ENCODE results near the gene SAMM50. TPM values are rescaled to one million over a fixed set of nuclear protein-coding genes. Genes with fewer than 3 reads are reported as not detected.

The SAMM50 gene
- total RNA-seq, 1 donor from 2014 or later = 32.7 TPM

- no peak for DNase-seq (ENCODE audit: low read depth in 2 of 2)
These were observed 44.9 kb downstream of the SAMM50 start for GRCh38 chr22:44000123-44000522.

GRCh38 chr22:44001521-44001920, 46.3 kb downstream of the SAMM50 start:
- no peak for DNase-seq (ENCODE audit: low read depth in 2 of 2)

GRCh38 chr22:44002324-44002723, 47.1 kb downstream of the SAMM50 start:
- no peak for DNase-seq (ENCODE audit: low read depth in 2 of 2)

GRCh38 chr22:44002997-44003396, 47.8 kb downstream of the SAMM50 start:
- peak; percentile 20 to 67 for DNase-seq (ENCODE audit: low read depth in 2 of 2)

- peak; percentile 54 to 70 for DNase-seq (ENCODE audit: low read depth in 2 of 2)
These were observed 48.3 kb downstream of the SAMM50 start for GRCh38 chr22:44003405-44004103.

DNA sequence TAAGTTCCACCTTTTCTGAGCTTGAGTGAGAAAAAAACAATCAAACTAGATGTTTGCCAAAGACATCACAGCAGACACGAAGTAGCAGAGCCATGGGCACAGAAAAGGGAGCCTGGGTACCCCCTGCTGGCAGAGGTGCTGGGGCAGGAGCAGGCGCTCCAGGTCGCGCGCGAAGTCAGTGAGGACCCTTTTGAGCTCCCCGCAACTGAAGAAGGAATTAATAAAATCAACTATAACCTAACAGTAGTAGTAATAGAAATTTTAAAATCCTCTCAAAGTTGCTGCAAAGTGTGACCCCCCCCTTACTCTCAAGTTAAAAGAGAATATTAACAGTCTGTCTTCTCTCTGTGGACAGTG, 48.8 kb downstream of the SAMM50 start:
- no peak for DNase-seq (ENCODE audit: low read depth in 2 of 2)

DNA sequence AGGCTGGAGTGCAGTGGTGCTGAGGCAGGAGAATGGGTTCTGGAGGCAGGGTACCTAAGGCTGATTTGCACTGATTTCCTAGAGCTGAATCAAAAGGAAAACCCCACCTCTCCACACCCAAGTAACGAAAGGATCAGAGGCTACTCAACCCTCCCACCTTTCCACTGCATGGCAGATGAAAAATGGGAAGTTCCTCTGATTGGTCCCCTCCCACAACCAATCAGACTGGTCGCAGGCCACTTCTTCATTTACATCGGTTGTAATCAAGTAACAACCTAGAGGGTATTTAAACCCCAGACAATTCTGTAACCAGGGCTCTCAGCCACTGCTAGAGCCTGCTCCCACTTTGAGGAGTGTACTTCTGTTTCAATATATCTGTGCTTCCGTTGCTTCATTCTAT, 50.3 kb downstream of the SAMM50 start:
- no peak for DNase-seq (ENCODE audit: low read depth in 2 of 2)

GRCh38 chr22:44012162-44012561, 56.9 kb downstream of the SAMM50 start:
- DNase-seq (ENCODE audit: low read depth in 2 of 2) = no peak

DNA sequence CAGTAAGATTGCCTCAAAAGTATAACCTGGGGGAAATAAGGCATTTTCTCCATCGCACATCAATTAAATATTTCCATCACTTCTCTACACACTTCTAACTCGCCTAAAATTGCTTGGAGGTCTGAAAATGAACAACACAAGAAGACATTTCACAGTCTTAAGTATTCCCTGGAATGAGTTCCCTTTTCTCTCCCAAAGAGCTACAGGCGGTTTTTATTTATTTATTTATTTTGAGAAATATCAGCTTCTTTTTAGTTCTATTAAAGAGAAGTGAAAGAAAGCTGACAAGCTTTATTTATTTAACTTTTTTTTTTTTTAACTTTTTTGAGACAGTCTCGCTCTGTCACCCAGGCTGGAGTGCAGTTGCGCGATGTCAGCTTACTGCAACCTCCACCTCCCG, 57.3 kb downstream of the SAMM50 start:
- DNase-seq (ENCODE audit: low read depth in 2 of 2) = no peak

DNA sequence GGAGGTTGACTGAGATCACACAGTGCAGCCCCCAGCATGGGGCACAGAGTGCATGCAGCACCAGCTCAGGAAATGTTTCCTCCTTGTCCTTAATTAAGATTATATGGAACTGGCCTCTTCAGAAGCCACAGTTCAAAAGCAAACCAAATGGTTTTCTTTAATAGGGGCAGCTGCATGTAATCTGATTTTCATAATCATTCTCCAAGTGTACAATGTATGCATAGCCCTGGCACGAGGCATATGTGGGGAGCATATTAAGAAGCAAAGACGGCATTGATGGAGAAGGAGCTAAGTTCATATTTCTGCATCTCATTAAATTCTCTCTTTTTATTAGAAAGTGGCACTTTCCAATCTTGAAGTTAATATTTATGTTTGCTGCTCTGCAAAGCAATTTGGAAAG, 59.0 kb downstream of the SAMM50 start:
- no peak for DNase-seq (ENCODE audit: low read depth in 2 of 2)

DNA sequence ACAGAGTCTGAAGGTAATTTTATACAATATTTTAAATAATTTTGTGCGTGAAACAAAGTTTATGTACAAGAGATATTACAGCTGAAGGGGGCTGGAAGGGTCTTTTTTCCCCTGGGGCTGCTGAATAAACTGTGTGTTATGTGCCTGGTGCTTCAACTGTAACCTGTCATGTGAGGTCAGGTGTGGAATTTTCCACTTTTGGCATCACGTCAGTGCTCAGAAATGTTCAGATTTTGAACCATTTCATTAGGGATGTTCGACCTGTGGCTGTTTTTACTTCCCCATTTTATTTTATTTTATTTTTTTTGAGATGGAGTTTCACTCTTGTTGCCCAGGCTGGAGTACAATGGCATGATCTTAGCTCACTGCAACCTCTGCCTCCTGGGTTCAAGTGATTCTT, 61.3 kb downstream of the SAMM50 start:
- peak in 1 of 2 donors; percentile 31 for DNase-seq (ENCODE audit: low read depth in 2 of 2)

DNA sequence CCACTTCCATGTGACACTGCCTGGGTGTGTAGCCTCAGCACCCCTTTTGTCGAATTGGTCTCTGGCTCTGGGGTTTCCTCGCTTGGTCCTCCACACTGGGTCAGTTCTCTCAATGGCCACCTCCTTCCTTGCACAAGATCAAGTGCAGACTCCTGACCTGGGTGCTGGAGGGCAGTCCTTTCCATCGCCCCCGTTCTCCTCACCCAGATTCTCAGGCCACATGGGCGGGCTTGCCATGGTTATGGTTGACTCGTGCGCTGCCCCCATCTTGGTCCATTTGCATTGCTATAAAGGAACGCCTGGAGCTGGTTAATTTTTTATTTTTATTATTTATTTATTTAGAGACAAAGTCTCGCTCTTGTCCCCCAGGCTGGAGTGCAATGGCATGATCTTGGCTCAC, 63.4 kb downstream of the SAMM50 start:
- DNase-seq (ENCODE audit: low read depth in 2 of 2) = no peak

DNA sequence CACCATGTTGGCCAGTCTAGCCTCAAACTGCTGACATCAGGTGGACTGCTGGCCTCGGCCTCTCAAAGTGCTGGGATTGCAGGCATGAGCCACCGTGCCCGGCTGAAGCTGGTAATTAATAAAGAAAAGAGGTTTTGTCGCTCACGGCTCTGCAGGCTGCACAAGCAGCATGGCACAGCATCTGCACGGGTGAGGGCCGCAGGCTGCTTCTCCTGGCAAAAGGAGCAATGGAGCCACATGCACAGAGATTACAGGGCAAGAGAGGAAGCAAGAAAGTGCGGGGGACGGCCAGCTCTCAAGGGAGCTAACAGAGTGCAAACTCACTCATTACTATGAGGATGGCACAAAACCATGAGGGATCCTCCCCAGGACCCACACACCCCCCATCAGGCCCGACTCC, 64.2 kb downstream of the SAMM50 start:
- no peak for DNase-seq (ENCODE audit: low read depth in 2 of 2)

GRCh38 chr22:44019846-44020245, 64.6 kb downstream of the SAMM50 start:
- no peak for DNase-seq (ENCODE audit: low read depth in 2 of 2)

DNA sequence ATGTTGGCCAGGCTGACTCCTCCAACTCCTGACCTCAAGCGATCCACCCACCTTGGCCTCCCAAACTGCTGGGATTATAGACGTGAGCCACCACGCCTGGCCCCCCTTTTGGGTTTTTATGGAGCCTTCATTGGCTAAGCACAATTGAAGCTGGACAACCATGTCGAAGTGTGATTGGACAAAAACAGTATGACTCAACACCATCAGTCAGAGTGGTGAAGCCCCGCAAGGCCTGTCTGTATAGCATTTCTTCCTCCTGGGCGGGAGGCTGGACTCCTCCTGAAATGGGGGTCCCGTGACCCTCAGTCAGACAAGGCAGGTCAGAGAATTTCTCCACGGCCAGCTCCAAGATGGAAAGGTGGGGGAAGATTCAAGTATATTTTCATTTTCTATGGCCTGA, 65.7 kb downstream of the SAMM50 start:
- DNase-seq (ENCODE audit: low read depth in 2 of 2) = peak; percentile 59 to 90

- peak; percentile 43 to 65 for DNase-seq (ENCODE audit: low read depth in 2 of 2)
These were observed 68.4 kb downstream of the SAMM50 start for GRCh38 chr22:44023404-44024287.

GRCh38 chr22:44024288-44024921, 69.2 kb downstream of the SAMM50 start, which contains the start of gene PARVB:
TSS of gene PARVB (plus strand) at chr22:44024302. CDS start at chr22:44024340, 38 bp downstream.
- peak; percentile 32 to 61 for DNase-seq (ENCODE audit: low read depth in 2 of 2)

GRCh38 chr22:44025171-44026065, 70.2 kb downstream of the SAMM50 start:
- DNase-seq (ENCODE audit: low read depth in 2 of 2) = peak; percentile 56

DNA sequence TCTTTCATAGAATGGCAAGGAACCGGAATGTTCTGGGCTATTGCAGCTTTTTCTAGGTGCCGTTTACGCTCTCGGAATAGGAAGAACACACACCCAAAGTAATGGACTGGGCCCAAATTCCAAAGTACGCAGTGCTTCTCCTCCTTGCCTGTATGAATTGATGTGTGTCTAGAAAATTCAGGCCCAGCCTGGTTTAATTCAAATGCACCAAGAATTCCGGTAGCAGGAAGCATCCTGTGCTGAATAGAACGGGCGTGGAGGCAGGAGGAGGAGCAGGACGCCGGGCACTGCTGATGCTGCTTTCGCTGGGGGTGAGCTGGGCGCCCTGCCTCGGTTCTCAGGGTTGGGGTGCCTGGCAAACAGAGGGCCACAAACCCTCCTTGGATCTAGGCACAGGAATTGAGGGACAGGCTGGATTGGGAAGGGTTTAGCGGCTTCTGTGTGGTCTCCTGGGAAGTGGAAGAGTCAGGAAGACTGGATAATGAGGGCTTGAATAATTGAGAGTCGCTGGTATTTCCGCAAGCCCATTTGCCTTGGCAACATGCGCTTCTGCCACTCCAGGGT, 70.9 kb downstream of the SAMM50 start:
- peak; percentile 53 to 60 for DNase-seq (ENCODE audit: low read depth in 2 of 2)

DNA sequence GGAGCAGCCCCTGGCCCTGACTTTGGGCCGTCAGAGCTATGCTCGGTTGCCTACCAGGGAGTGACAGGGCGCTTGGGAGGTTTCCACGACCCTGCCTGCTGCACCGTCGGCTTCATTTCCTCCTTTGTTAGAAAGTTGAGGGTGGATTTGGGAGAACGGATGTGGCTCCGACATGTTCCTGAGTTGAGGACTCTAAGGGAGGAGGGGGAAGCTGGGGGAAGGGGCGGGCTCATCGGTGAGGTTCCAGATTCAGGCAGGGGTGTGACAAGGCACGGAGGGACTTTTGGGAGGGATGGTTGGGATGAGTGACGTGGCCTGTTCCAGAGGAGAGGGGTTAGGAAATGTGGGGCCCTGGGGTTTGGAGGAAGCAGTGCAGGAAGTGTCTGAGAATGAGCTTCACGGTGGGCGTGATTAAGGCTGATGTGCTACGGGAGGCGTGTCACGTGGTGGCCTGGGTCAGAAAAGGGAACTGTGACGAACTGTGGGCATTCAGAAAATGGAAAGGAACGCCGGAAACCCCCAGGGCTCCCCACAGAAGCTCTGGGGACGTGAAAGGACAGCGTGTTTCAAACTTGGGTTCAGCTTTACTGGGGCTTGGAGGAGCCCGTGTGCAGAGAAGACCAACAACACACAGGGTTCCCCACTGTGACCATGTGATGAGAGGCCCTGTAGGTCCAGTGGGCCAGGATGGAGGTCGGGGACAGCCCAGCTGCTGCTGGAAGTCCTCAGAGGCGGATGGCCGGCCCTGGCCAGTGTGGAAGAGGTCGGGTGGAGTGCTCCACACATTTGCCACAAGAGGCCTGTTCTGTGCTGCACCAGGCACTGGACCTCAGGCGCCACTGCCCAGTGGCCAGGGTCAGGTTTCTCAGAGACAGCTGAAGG, 71.6 kb downstream of the SAMM50 start:
- peak; percentile 89 to 91 for DNase-seq (ENCODE audit: low read depth in 2 of 2)
